GM18498 (cell line): Measurements from ENCODE around the gene FKBP5.
"Not testable (repeated sequence)": the region's sequence is repeated elsewhere in the genome, so short reads cannot be mapped to it uniquely, and the experiment has no call there.

ENCODE experiments used
- ATAC-seq: cut with Tn5 transposase; IDR thresholded peaks from one replicate; pipeline ENCODE4 v1.9.1; 2021; ENCODE audit warnings: mild to moderate bottlenecking, moderate library complexity; ENCODE audit not compliant: unreplicated experiment

Gene FKBP5

GRCh38 chr6:35590622-35591066 is 98.1 kb downstream of the FKBP5 start:
- no peak for ATAC-seq

DNA sequence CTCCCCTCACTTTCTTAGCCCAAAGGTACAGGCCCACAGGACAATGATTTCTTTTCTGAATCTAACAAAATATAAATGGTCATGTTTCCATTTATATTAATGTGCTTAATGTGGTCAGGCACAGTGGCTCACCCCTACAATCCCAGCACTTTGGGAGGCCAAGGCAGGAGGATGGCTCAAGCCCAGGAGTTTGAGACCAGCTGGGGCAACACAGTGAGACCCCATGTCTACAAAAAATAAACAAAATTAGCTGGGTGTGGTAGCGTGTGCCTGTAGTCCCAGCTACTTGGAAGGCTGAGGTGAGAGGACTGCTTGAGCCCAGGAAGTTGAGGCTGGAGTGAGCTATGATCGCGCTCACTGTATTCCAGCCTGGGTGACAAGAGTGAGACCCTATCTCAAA is 98.8 kb downstream of the FKBP5 start:
- ATAC-seq, result no peak

- no peak for ATAC-seq
Measured at GRCh38 chr6:35589201-35589739, 99.4 kb downstream of the FKBP5 start.

GRCh38 chr6:35587167-35587566 is 101.5 kb downstream of the FKBP5 start:
- no peak for ATAC-seq

GRCh38 chr6:35586542-35586941 is 102.2 kb downstream of the FKBP5 start:
- no peak for ATAC-seq

- ATAC-seq, result no peak
Measured at GRCh38 chr6:35585658-35586057, 103.1 kb downstream of the FKBP5 start.

- ATAC-seq, result no peak
Measured at GRCh38 chr6:35583893-35584688, 104.6 kb downstream of the FKBP5 start.

GRCh38 chr6:35582315-35582714 is 106.4 kb downstream of the FKBP5 start:
- ATAC-seq, result no peak

DNA sequence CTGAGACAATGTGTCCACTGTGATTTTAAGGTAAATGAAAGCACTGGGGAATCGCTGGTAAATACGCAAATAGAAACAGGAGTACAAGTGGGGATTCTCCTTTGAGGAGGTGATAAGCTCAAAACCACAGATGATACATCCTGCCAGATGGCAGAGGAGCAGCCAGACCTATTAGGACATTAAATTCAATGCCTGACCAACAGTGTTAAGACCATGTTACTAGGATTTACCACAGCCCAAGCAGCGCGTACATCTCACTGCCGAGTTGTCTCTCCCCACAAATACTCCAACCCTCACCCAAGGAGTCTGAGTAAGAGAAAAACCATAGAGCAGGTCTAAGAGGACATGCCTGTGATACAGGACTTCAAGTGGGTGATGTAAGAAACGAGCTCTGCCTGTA is 107.1 kb downstream of the FKBP5 start:
- ATAC-seq, result no peak

- ATAC-seq, result no peak
Measured at GRCh38 chr6:35580836-35581235, 107.9 kb downstream of the FKBP5 start.

- ATAC-seq, result no peak
Measured at GRCh38 chr6:35576682-35577081, 112.0 kb downstream of the FKBP5 start.

GRCh38 chr6:35573495-35574110 is 115.1 kb downstream of the FKBP5 start:
- no peak for ATAC-seq

GRCh38 chr6:35570885-35571330 is 117.8 kb downstream of the FKBP5 start:
- ATAC-seq, result not testable (repeated sequence)

- ATAC-seq, result no peak
Measured at GRCh38 chr6:35569011-35569461, 119.7 kb downstream of the FKBP5 start.

GRCh38 chr6:35566794-35567193 is 121.9 kb downstream of the FKBP5 start:
- ATAC-seq, result no peak

- ATAC-seq, result no peak
Measured at GRCh38 chr6:35564733-35565132, 124.0 kb downstream of the FKBP5 start.

DNA sequence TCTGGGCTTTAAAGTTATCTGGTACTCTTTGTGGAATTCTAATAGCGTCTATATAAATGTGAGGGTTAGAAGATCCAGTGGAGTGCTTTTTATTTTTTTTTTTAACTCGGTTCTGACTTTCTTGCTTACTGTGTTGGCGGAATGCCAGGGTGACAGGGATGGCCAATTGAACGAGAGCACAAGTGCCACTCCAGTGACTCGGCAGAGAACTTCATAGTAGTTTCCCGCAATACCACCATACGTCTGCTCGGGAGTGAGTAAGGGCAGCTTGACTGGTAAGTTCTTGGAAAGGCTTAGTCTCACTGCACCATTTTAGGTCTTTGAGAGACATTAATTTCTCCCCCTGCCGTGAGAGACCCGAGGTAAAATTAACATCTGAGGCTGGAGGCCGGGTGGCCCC is 126.7 kb downstream of the FKBP5 start:
- ATAC-seq, result no peak

GRCh38 chr6:35561113-35561512 is 127.6 kb downstream of the FKBP5 start:
- no peak for ATAC-seq

DNA sequence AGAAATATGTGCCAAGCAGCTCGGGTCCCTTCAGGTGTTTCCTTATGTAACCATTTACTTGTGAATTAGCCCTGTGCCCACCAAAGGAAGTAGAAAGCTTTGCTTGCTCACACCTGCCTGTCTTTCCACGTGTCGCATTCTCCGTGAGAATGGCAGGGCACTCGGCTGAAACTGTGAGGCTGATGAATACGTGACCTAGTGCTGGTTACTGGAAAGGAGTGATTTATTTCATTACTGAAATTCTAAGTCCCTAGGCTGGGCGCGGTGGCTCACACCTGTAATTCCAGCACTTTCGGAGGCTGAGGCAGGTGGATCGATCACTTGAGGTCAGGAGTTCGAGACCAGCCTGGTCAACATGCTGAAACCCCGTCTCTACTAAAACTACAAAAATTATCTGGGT is 130.1 kb downstream of the FKBP5 start:
- ATAC-seq, result no peak

DNA sequence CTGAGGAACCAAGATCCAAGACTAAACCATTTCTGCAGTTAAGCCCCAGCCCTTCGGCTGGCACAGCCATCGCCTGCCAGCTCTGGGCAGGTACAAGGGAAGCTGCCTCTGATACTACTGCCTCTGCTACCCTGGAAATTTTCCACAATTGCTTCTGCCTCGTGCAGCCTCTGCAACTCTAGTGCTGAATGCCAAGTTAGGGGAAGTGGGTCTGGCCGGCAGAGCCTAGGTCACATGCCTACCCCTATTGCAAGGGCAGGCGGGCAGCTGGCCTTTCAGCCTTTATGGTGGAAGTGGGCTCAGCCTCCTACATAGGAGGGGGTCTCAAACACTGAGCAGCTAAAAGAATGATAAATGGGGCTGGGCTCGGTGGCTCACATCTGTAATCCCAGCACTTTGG is 131.5 kb downstream of the FKBP5 start:
- no peak for ATAC-seq

- no peak for ATAC-seq
Measured at GRCh38 chr6:35554811-35555210, 133.9 kb downstream of the FKBP5 start.

- ATAC-seq, result no peak
Measured at GRCh38 chr6:35553315-35553714, 135.4 kb downstream of the FKBP5 start.
